Measurements from ENCODE around the gene YRDC.

YRDC gene

DNA sequence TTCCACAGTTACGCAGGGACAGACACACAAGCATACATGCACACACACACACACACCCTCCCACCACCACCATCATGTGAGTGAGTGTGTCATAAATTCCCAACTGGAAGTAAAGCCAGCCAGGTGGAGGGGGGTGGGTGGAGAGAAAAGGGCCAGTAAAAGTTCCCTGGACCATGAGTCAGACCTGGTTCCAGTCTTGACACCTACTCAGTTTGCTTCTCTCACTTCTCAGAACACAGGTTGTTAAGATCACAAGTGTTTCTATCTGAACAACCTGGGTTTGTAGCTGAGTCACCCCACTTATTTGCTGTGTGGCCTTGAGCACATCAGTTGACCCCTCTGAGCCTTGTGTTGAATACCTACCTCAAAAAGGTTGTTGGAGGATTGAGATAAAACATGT is 52.7 kb downstream of the YRDC start:
- no peak overlapping the region for H3K27ac ChIP-seq
- TF ChIP-seq, protein P1, sequence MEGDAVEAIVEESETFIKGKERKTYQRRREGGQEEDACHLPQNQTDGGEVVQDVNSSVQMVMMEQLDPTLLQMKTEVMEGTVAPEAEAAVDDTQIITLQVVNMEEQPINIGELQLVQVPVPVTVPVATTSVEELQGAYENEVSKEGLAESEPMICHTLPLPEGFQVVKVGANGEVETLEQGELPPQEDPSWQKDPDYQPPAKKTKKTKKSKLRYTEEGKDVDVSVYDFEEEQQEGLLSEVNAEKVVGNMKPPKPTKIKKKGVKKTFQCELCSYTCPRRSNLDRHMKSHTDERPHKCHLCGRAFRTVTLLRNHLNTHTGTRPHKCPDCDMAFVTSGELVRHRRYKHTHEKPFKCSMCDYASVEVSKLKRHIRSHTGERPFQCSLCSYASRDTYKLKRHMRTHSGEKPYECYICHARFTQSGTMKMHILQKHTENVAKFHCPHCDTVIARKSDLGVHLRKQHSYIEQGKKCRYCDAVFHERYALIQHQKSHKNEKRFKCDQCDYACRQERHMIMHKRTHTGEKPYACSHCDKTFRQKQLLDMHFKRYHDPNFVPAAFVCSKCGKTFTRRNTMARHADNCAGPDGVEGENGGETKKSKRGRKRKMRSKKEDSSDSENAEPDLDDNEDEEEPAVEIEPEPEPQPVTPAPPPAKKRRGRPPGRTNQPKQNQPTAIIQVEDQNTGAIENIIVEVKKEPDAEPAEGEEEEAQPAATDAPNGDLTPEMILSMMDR (conservative IDR thresholded peaks at IDR 0.05), result no peak
- TF ChIP-seq ZFX (IDR thresholded peaks at IDR 0.05), result no peak

DNA sequence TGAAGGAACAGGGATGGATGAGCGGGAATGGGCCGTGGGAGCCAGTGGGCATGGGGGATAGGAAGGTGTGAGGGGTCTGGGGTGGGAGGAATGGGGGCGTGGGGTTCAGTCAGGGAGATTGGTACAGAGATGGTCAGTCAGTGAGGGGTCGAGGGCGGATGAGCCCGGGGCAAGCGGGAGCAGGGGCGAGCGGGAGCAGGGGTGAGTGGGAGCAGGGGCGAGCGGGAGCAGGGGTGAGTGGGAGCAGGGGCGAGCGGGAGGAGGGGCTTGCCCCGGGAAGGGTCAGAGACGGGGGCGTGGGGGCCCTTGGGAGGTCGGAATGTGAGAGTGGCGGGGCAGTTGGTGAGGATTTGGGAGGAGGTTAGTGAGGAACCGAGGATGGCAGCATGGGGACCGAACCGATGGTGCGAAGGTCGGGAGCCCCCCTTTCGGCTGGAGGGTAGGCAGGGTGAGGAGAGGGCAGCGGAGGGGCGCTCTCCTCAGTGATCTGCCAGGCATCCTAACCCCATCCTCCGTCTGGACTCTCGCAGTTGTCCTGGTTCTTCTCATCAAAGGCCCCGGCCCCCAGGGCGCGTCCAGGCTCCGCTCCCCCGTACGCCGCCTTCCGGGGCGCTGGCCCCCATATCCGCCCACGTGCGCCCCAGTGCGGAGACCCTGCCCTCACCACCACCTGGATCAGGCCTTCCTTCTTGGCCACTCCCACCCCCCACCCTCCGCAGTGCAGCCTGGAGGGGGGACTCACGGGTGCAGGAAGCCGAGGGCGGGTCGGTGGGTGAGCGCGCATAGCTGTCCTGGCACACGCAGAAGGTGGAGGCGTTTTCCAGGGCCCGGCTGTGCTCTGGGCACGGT is 54.3 kb downstream of the YRDC start:
- no peak overlapping the region for H3K27ac ChIP-seq
- TF ChIP-seq ZFX (IDR thresholded peaks at IDR 0.05), result no peak
- TF ChIP-seq, protein P1 (conservative IDR thresholded peaks at IDR 0.05), result no peak
